SK-N-SH (cell line): ENCODE results near the gene TGFB3. TPM values are rescaled to one million over a fixed set of nuclear protein-coding genes. Genes with fewer than 3 reads are reported as not detected.

Experiments used
- CTCF ChIA-PET: fragments of 300-600, 350-600 bp; formaldehyde crosslinking; extraction: SDS; loops from one replicate; lab custom pipeline; 2021; lab: Yijun Ruan, JAX
- POLR2A ChIA-PET: fragments of 350-600 bp; sonication (Branson Sonifier 250); formaldehyde crosslinking; extraction: SDS; loops from one replicate; lab custom pipeline; 2020; ENCODE audit warnings: antibody characterized with exemption, inconsistent platforms; lab: Yijun Ruan, JAX
- DNase-seq: peaks from one replicate; pipeline ENCODE4 v3.0.0; 2012
- H2AFZ ChIP-seq: fragments of 200-600 bp; sonication (generic); 2 replicates; pipeline ENCODE4 v1.8.1; 2016; ENCODE audit warnings: antibody characterized with exemption, mild to moderate bottlenecking, low read depth
- H3F3A ChIP-seq: fragments of 200-600 bp; sonication (generic); replicated peaks from 2 replicates; pipeline ENCODE3; 2016; ENCODE audit warnings: antibody characterized with exemption, mild to moderate bottlenecking; ENCODE audit not compliant: insufficient read depth
- H3K27ac ChIP-seq, 2 experiments: fragments of 200-500 bp in 1 of 2; fragments of 200-600 bp in 1 of 2; sonication (Bioruptor generic) in 1 of 2; sonication (generic), shearing (Covaris generic) in 1 of 2; 2 replicates each; pipeline versions ENCODE4 v1.5.1 to v1.6.1; 2014 to 2016; ENCODE audit warnings: low read depth in 2 of 2, inconsistent platforms in 1 of 2, low read length in 1 of 2, mild to moderate bottlenecking in 1 of 2, mixed read lengths in 1 of 2
- H3K27me3 ChIP-seq: fragments of 200-600 bp; sonication (generic), shearing (Covaris generic); 2 replicates; pipeline ENCODE4 v1.6.1; 2016; ENCODE audit warnings: mixed run types; ENCODE audit not compliant: insufficient read depth
- H3K36me3 ChIP-seq, 2 experiments: fragments of 200-500 bp in 1 of 2; fragments of 200-600 bp in 1 of 2; sonication (Bioruptor generic) in 1 of 2; sonication (generic) in 1 of 2; replicated peaks in 1 of 2; 2 replicates each; pipeline versions ENCODE3 to v1.5.1; 2014 to 2016; ENCODE audit warnings: low read length in 1 of 2, mild to moderate bottlenecking in 1 of 2; ENCODE audit not compliant: insufficient read depth in 2 of 2, control insufficient read depth in 1 of 2
- H3K4me1 ChIP-seq, 2 experiments: fragments of 200-500 bp in 1 of 2; fragments of 200-600 bp in 1 of 2; sonication (Bioruptor generic) in 1 of 2; sonication (generic), shearing (Covaris generic) in 1 of 2; 2 replicates each; pipeline versions ENCODE4 v1.5.1 to v1.6.1; 2014 to 2016; ENCODE audit warnings: low read depth in 1 of 2, low read length in 1 of 2, mixed run types in 1 of 2; ENCODE audit not compliant: insufficient read depth in 2 of 2, control insufficient read depth in 1 of 2
- H3K4me2 ChIP-seq: fragments of 200-600 bp; sonication (generic), shearing (Covaris generic); 2 replicates; pipeline ENCODE4 v1.6.1; 2017; ENCODE audit warnings: mixed run types
- H3K4me3 ChIP-seq, 2 experiments: fragments of 200-500 bp in 1 of 2; fragments of 200-600 bp in 1 of 2; sonication (Bioruptor generic) in 1 of 2; sonication (generic), shearing (Covaris generic) in 1 of 2; 2 replicates each; pipeline versions ENCODE4 v1.5.1 to v1.8.1; 2014 to 2016; ENCODE audit warnings: low read depth in 2 of 2, inconsistent platforms in 1 of 2, low read length in 1 of 2, mild to moderate bottlenecking in 1 of 2, mixed read lengths in 1 of 2, moderate library complexity in 1 of 2
- H3K79me2 ChIP-seq: fragments of 200-600 bp; sonication (generic); 2 replicates; pipeline ENCODE4 v1.8.1; 2017; ENCODE audit warnings: mild to moderate bottlenecking; ENCODE audit not compliant: insufficient read depth
- H3K9ac ChIP-seq: fragments of 200-600 bp; sonication (generic); 2 replicates; pipeline ENCODE4 v1.6.1; 2017; ENCODE audit warnings: mixed run types
- H3K9me2 ChIP-seq: fragments of 200-600 bp; sonication (generic); 2 replicates; pipeline ENCODE4 v1.6.1; 2017; ENCODE audit warnings: mixed run types
- H3K9me3 ChIP-seq: fragments of 200-600 bp; sonication (generic); 2 replicates; pipeline ENCODE4 v1.6.1; 2017; ENCODE audit warnings: mixed run types, mild to moderate bottlenecking, moderate library complexity
- H4K20me1 ChIP-seq: fragments of 200-600 bp; sonication (generic); 2 replicates; pipeline ENCODE4 v1.6.1; 2017; ENCODE audit warnings: mild to moderate bottlenecking, mixed run types; ENCODE audit not compliant: insufficient read depth
- GABPA ChIP-seq: IDR thresholded peaks from 2 replicates; pipeline ENCODE4 v1.4.0; 2012; ENCODE audit warnings: low read depth, mild to moderate bottlenecking
- GATA2 ChIP-seq: sonication (generic); formaldehyde crosslinking; IDR thresholded peaks from 2 replicates; pipeline ENCODE4 v1.5.0; 2020; ENCODE audit warnings: mild to moderate bottlenecking, missing genetic modification reagents
- JUND ChIP-seq: IDR thresholded peaks from 2 replicates; pipeline ENCODE4 v1.4.0; 2012
- NFIC ChIP-seq: IDR thresholded peaks from 2 replicates; pipeline ENCODE4 v1.4.0; 2012; ENCODE audit warnings: borderline replicate concordance
- NRF1 ChIP-seq: IDR thresholded peaks from 2 replicates; pipeline ENCODE4 v1.6.1; 2012; ENCODE audit warnings: low read depth, mild to moderate bottlenecking, low read length
- POLR2AphosphoS5 ChIP-seq: IDR thresholded peaks from 2 replicates; pipeline ENCODE4 v1.6.1; 2012; ENCODE audit warnings: low read depth, low read length
- RCOR1 ChIP-seq: fragments of 150-350 bp; IDR thresholded peaks from 2 replicates; pipeline ENCODE4 v1.6.1; 2017; ENCODE audit warnings: antibody characterized with exemption, low read length
- RFX5 ChIP-seq: IDR thresholded peaks from 2 replicates; pipeline ENCODE4 v1.6.1; 2012; ENCODE audit warnings: mild to moderate bottlenecking, improper control_type of control experiment, low read length
- TEAD4 ChIP-seq: IDR thresholded peaks from 2 replicates; pipeline ENCODE4 v1.4.0; 2012; ENCODE audit warnings: mild to moderate bottlenecking, borderline replicate concordance; ENCODE audit not compliant: insufficient read depth
- YY1 ChIP-seq: IDR thresholded peaks from 2 replicates; pipeline ENCODE4 v1.4.0; 2012; ENCODE audit warnings: low read depth, mild to moderate bottlenecking
- WGBS: methylation state at CpG from one replicate; pipeline ENCODE4 v1.1.6; 2017; ENCODE audit warnings: low lambda C conversion rate; 5-methylcytosine and 5-hydroxymethylcytosine counted together
- polyA plus RNA-seq, 3 experiments: library from polyadenylated mRNA; depleted of rRNA; stranded (reverse); fragments of >200 nt; gene quantifications; 2 replicates each; pipeline ENCODE4 v1.2.3, GENCODE V29; 2012
- TF ChIP-seq, protein P1 (sequence below): IDR thresholded peaks from 2 replicates; pipeline ENCODE4 v1.6.1; 2012; ENCODE audit warnings: mild to moderate bottlenecking, low read depth, low read length, moderate library complexity
- TF ChIP-seq, protein P2 (sequence below): IDR thresholded peaks from 2 replicates; pipeline ENCODE4 v1.4.0; 2012; ENCODE audit warnings: low read depth, borderline replicate concordance
- TF ChIP-seq, protein P3 (sequence below): IDR thresholded peaks from 2 replicates; pipeline ENCODE4; 2012
- TF ChIP-seq, protein P4 (sequence below): fragments of 200-600 bp; sonication (generic); IDR thresholded peaks from 2 replicates; pipeline ENCODE4 v1.6.1; 2017; ENCODE audit warnings: antibody characterized with exemption, mild to moderate bottlenecking, moderate library complexity
- TF ChIP-seq, protein P5 (sequence below): fragments of 150-350 bp; IDR thresholded peaks from 2 replicates; pipeline ENCODE4 v1.6.1; 2017; ENCODE audit warnings: antibody characterized with exemption, low read length, low read depth, borderline replicate concordance
- TF ChIP-seq, protein P6 (sequence below): IDR thresholded peaks from 2 replicates; pipeline ENCODE4 v1.4.0; 2012; ENCODE audit warnings: low read depth

The TGFB3 gene
- polyA plus RNA-seq, 1 of the 3 experiments (the other 2 are of a cell fraction), result 7.6 TPM

DNA sequence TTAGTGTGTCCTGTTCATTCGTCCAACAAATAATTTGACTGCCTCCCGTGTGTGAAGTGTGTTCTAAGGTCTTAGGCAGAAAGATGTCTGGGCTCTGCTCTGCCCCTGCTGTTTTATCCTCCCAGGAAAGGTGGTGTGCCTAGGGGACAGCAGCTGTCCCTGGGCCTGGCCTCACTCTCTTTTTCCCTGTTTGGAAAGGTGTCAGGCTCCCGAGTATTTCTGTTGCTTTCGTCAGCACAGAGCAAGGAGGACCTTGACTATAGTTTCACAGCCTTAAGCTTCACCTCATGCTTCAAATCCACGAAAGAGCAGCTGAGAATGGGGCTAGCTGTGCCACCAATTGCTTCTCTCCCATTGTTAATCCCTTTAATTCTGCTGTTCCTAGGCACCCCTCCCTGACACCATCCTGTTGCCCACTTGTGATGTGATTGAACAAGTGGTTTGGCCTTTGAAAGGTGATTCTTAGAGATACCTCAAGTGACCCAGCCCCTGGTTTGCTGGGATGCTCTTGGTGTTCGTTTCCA, 54.2 kb downstream of the TGFB3 start:
- WGBS, result 76% methylated on average over 6 of the region's 6 CpGs
- ChIA-PET POLR2A (no interaction called here), CTCF (interaction anchor here (0.9 to 1.5 kb wide), 3 partner anchors 21 to 55 kb away, joined by 4 to 6 read pairs (median 4); no protein-coding TSS in a partner anchor)
- Histone ChIP-seq H3K27me3 (no peaks in the 10 kb centered on the region), H3K36me3 (peaks cover 0 to 3% of the 10 kb centered on the region in 2 experiments), H3K79me2 (no peaks in the 10 kb centered on the region), H3K9me3 (no peaks in the 10 kb centered on the region), H3K9ac (no peak overlapping the region), H3K9me2 (no peaks in the 10 kb centered on the region), H3F3A (no peaks in the 10 kb centered on the region), H2AFZ (no peak overlapping the region), H3K4me3 (no peak overlapping the region), H3K4me1 (peaks cover 0 to 10% of the 10 kb centered on the region in 2 experiments; a peak in 2 of 4 replicates), H3K27ac (no peak overlapping the region), H4K20me1 (no peaks in the 10 kb centered on the region), H3K4me2 (no peak overlapping the region)
- DNase-seq, result no peak
- TF ChIP-seq, protein P1, sequence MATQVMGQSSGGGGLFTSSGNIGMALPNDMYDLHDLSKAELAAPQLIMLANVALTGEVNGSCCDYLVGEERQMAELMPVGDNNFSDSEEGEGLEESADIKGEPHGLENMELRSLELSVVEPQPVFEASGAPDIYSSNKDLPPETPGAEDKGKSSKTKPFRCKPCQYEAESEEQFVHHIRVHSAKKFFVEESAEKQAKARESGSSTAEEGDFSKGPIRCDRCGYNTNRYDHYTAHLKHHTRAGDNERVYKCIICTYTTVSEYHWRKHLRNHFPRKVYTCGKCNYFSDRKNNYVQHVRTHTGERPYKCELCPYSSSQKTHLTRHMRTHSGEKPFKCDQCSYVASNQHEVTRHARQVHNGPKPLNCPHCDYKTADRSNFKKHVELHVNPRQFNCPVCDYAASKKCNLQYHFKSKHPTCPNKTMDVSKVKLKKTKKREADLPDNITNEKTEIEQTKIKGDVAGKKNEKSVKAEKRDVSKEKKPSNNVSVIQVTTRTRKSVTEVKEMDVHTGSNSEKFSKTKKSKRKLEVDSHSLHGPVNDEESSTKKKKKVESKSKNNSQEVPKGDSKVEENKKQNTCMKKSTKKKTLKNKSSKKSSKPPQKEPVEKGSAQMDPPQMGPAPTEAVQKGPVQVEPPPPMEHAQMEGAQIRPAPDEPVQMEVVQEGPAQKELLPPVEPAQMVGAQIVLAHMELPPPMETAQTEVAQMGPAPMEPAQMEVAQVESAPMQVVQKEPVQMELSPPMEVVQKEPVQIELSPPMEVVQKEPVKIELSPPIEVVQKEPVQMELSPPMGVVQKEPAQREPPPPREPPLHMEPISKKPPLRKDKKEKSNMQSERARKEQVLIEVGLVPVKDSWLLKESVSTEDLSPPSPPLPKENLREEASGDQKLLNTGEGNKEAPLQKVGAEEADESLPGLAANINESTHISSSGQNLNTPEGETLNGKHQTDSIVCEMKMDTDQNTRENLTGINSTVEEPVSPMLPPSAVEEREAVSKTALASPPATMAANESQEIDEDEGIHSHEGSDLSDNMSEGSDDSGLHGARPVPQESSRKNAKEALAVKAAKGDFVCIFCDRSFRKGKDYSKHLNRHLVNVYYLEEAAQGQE, result no peak

DNA sequence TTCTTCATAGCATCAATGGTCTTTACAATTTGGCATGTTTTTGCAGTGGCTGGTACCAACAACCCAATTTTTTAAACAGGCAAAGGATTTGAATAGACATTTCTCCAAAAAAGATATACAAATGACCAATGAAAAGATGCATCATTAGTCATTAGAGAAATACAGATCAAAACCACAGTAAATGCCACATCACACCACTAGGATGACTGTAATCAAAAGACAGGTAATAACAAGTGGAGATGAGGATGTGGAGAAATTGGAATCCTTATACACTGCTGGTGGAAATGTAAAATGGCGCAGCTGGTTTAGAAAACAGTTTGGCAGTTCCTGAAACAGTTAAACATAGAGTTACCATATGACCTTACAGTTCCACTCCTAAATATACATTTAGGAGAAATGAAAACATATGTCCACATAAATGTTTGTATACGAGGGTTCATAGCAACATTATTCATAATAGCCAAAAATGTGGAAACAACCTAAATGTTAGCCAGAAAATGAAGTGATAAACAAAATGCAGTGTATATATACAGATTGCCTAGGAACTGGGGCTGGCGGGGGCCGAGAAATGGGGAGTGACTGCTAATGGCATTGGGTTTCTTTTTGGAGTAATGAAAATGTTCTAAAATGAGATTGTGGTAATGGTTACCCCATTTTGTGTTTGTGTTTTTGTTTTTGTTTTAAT, 55.2 kb downstream of the TGFB3 start:
- Histone ChIP-seq H3K27ac (no peak overlapping the region), H3K27me3 (no peaks in the 10 kb centered on the region), H3K4me2 (no peak overlapping the region), H3K4me1 (peaks cover 0 to 10% of the 10 kb centered on the region in 2 experiments; a peak in 2 of 4 replicates), H4K20me1 (no peaks in the 10 kb centered on the region), H3K9me2 (no peaks in the 10 kb centered on the region), H3K9me3 (no peaks in the 10 kb centered on the region), H3K4me3 (no peak overlapping the region), H3F3A (no peaks in the 10 kb centered on the region), H3K79me2 (no peaks in the 10 kb centered on the region), H3K9ac (no peak overlapping the region), H2AFZ (no peak overlapping the region), H3K36me3 (peaks cover 0 to 3% of the 10 kb centered on the region in 2 experiments)
- WGBS, result 98% methylated on average over 4 of the region's 4 CpGs
- ChIA-PET CTCF (interaction anchor here (1.1 kb wide), 1 partner anchor 53 kb away, joined by 4 read pairs; no protein-coding TSS in a partner anchor), POLR2A (no interaction called here)
- DNase-seq, result no peak
- TF ChIP-seq GABPA (no peak), NFIC (no peak), POLR2AphosphoS5 (no peak), RCOR1 (no peak), GATA2 (CRISPR knock-in tag) (no peak), JUND (no peak), YY1 (no peak), TEAD4 (no peak), NRF1 (no peak), RFX5 (no peak)
- TF ChIP-seq, protein P2, sequence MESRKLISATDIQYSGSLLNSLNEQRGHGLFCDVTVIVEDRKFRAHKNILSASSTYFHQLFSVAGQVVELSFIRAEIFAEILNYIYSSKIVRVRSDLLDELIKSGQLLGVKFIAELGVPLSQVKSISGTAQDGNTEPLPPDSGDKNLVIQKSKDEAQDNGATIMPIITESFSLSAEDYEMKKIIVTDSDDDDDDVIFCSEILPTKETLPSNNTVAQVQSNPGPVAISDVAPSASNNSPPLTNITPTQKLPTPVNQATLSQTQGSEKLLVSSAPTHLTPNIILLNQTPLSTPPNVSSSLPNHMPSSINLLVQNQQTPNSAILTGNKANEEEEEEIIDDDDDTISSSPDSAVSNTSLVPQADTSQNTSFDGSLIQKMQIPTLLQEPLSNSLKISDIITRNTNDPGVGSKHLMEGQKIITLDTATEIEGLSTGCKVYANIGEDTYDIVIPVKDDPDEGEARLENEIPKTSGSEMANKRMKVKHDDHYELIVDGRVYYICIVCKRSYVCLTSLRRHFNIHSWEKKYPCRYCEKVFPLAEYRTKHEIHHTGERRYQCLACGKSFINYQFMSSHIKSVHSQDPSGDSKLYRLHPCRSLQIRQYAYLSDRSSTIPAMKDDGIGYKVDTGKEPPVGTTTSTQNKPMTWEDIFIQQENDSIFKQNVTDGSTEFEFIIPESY, result no peak
- TF ChIP-seq, protein P3, sequence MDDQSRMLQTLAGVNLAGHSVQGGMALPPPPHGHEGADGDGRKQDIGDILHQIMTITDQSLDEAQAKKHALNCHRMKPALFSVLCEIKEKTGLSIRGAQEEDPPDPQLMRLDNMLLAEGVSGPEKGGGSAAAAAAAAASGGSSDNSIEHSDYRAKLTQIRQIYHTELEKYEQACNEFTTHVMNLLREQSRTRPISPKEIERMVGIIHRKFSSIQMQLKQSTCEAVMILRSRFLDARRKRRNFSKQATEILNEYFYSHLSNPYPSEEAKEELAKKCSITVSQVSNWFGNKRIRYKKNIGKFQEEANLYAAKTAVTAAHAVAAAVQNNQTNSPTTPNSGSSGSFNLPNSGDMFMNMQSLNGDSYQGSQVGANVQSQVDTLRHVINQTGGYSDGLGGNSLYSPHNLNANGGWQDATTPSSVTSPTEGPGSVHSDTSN, result no peak
- TF ChIP-seq, protein P4, sequence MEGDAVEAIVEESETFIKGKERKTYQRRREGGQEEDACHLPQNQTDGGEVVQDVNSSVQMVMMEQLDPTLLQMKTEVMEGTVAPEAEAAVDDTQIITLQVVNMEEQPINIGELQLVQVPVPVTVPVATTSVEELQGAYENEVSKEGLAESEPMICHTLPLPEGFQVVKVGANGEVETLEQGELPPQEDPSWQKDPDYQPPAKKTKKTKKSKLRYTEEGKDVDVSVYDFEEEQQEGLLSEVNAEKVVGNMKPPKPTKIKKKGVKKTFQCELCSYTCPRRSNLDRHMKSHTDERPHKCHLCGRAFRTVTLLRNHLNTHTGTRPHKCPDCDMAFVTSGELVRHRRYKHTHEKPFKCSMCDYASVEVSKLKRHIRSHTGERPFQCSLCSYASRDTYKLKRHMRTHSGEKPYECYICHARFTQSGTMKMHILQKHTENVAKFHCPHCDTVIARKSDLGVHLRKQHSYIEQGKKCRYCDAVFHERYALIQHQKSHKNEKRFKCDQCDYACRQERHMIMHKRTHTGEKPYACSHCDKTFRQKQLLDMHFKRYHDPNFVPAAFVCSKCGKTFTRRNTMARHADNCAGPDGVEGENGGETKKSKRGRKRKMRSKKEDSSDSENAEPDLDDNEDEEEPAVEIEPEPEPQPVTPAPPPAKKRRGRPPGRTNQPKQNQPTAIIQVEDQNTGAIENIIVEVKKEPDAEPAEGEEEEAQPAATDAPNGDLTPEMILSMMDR, result no peak
- TF ChIP-seq, protein P5, sequence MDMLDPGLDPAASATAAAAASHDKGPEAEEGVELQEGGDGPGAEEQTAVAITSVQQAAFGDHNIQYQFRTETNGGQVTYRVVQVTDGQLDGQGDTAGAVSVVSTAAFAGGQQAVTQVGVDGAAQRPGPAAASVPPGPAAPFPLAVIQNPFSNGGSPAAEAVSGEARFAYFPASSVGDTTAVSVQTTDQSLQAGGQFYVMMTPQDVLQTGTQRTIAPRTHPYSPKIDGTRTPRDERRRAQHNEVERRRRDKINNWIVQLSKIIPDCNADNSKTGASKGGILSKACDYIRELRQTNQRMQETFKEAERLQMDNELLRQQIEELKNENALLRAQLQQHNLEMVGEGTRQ, result no peak
- TF ChIP-seq, protein P6, sequence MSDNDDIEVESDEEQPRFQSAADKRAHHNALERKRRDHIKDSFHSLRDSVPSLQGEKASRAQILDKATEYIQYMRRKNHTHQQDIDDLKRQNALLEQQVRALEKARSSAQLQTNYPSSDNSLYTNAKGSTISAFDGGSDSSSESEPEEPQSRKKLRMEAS, result no peak
